A673 (cell line): ENCODE measurements around the gene DNASE1.

Source experiments
- EZH2 ChIP-seq: fragments of 200-600 bp; sonication (generic); IDR thresholded peaks from 2 replicates; pipeline ENCODE4 v1.6.1; 2017; ENCODE audit warnings: borderline replicate concordance, low read depth, mild to moderate bottlenecking, mixed read lengths, antibody characterized with exemption, low read length; ENCODE audit not compliant: poor library complexity, severe bottlenecking
- TF ChIP-seq, protein P1 (sequence below): fragments of 300-800, 200-600 bp; sonication (generic); conservative IDR thresholded peaks from 2 replicates; pipeline ENCODE4 v1.5.1; 2017; ENCODE audit warnings: low read depth, mild to moderate bottlenecking, antibody characterized with exemption, low read length, moderate library complexity, mixed read lengths

DNA sequence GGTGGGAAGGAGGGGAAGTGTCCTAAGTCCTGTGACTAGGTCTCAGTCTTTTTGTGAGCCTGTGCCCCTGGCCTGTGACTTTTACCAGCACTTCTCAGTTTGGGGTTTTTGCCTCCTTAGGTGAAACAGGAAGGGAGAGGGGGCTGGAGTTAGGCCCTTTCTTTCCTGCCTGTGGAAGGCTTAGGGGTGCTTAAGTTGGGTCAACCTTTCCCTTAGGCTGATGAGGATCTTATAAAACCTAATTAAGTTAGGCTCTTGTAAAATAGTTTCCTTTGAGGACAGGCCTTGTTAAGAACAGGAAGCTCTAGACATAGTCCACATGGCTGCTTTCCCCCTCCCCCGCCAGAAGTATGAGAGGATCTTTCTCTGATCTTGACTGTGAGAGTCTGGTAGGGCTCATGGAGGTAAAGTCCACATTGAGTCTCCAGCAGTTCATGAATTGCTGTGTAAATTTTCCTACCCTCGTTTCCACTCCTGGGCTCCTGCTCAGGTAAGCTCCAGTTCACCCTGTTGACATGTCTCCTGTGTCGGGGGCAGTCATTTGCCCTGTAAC lies 17.0 kb upstream of the DNASE1 start:
- TF ChIP-seq, protein P1, sequence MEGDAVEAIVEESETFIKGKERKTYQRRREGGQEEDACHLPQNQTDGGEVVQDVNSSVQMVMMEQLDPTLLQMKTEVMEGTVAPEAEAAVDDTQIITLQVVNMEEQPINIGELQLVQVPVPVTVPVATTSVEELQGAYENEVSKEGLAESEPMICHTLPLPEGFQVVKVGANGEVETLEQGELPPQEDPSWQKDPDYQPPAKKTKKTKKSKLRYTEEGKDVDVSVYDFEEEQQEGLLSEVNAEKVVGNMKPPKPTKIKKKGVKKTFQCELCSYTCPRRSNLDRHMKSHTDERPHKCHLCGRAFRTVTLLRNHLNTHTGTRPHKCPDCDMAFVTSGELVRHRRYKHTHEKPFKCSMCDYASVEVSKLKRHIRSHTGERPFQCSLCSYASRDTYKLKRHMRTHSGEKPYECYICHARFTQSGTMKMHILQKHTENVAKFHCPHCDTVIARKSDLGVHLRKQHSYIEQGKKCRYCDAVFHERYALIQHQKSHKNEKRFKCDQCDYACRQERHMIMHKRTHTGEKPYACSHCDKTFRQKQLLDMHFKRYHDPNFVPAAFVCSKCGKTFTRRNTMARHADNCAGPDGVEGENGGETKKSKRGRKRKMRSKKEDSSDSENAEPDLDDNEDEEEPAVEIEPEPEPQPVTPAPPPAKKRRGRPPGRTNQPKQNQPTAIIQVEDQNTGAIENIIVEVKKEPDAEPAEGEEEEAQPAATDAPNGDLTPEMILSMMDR = no peak
- no peak for TF ChIP-seq EZH2
